ENCODE data around the gene PTCRA. TPM values are rescaled to one million over a fixed set of nuclear protein-coding genes. Genes with fewer than 3 reads are reported as not detected.
A peak's percentile ranks its signal among the peaks of the same experiment; 100 is the strongest.

PTCRA gene
- total RNA-seq, 1 experiment from 2014 or later, result not detected

DNA sequence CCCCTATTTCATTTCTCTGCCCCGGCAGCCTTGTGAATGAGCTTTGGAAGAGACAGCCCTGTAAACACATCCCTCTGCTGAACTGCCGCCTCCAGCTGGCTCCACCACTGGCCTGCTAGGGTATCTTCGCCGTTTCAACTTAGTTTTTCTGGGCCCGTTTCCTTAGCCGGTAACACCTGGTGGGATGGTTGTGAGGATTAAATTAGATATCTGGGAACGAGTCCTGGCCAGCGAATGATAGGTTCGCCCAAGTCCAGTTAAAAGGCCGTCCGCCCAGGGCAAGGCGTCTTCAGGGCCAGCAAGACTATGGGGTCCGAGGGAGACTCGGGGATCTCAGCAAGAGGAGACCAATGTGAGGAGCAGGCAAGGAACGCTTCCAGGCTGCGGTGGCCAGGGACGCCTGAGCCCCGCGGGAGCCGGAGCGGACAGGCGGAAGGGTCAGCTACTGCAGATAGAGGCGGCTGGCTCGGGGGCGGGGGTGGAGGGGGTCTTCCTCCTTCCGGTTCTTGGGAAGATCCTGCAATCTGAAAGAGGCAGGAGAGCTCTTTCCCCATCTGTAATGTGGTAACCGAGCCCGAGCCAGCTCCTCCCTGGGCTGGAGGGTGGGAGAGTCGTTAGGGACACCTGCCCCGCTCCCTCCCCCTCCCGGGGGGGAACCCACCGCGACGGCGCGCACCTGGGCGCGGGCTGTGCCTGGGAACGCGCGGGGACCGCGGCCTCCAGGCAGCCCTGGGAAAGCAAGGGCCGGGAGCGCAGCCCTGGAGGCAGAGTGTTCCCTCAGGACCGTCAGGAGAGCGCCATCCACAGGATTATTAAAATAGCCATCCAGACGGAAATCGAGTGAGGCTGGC, 4.5 kb upstream of the PTCRA start (continued):
- TF ChIP-seq, protein P1, sequence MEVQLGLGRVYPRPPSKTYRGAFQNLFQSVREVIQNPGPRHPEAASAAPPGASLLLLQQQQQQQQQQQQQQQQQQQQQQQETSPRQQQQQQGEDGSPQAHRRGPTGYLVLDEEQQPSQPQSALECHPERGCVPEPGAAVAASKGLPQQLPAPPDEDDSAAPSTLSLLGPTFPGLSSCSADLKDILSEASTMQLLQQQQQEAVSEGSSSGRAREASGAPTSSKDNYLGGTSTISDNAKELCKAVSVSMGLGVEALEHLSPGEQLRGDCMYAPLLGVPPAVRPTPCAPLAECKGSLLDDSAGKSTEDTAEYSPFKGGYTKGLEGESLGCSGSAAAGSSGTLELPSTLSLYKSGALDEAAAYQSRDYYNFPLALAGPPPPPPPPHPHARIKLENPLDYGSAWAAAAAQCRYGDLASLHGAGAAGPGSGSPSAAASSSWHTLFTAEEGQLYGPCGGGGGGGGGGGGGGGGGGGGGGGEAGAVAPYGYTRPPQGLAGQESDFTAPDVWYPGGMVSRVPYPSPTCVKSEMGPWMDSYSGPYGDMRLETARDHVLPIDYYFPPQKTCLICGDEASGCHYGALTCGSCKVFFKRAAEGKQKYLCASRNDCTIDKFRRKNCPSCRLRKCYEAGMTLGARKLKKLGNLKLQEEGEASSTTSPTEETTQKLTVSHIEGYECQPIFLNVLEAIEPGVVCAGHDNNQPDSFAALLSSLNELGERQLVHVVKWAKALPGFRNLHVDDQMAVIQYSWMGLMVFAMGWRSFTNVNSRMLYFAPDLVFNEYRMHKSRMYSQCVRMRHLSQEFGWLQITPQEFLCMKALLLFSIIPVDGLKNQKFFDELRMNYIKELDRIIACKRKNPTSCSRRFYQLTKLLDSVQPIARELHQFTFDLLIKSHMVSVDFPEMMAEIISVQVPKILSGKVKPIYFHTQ (CRISPR knock-in tag; IDR thresholded peaks at IDR 0.05), result no peak
- TF ChIP-seq, protein P2, sequence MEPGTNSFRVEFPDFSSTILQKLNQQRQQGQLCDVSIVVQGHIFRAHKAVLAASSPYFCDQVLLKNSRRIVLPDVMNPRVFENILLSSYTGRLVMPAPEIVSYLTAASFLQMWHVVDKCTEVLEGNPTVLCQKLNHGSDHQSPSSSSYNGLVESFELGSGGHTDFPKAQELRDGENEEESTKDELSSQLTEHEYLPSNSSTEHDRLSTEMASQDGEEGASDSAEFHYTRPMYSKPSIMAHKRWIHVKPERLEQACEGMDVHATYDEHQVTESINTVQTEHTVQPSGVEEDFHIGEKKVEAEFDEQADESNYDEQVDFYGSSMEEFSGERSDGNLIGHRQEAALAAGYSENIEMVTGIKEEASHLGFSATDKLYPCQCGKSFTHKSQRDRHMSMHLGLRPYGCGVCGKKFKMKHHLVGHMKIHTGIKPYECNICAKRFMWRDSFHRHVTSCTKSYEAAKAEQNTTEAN (CRISPR knock-in tag; IDR thresholded peaks at IDR 0.05), result no peak; the same call in 1 of the 2 replicates
- TF ChIP-seq, protein P3, sequence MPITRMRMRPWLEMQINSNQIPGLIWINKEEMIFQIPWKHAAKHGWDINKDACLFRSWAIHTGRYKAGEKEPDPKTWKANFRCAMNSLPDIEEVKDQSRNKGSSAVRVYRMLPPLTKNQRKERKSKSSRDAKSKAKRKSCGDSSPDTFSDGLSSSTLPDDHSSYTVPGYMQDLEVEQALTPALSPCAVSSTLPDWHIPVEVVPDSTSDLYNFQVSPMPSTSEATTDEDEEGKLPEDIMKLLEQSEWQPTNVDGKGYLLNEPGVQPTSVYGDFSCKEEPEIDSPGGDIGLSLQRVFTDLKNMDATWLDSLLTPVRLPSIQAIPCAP (CRISPR knock-in tag; IDR thresholded peaks at IDR 0.05), result no peak
- no peak for TF ChIP-seq JAZF1 (CRISPR knock-in tag; IDR thresholded peaks at IDR 0.05)
- TF ChIP-seq, protein P4, sequence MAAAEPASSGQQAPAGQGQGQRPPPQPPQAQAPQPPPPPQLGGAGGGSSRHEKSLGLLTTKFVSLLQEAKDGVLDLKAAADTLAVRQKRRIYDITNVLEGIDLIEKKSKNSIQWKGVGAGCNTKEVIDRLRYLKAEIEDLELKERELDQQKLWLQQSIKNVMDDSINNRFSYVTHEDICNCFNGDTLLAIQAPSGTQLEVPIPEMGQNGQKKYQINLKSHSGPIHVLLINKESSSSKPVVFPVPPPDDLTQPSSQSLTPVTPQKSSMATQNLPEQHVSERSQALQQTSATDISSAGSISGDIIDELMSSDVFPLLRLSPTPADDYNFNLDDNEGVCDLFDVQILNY (CRISPR knock-in tag; IDR thresholded peaks at IDR 0.05), result peak; percentile 86
- no peak for TF ChIP-seq JUN (CRISPR knock-in tag; IDR thresholded peaks at IDR 0.05)
- TF ChIP-seq RELA (CRISPR knock-in tag; IDR thresholded peaks at IDR 0.05; ENCODE audit: borderline replicate concordance), result no peak
- peak; percentile 5; the same call in 1 of the 2 replicates for TF ChIP-seq MYBL2 (CRISPR knock-in tag; IDR thresholded peaks at IDR 0.05)
- TF ChIP-seq KAT7 (CRISPR knock-in tag; IDR thresholded peaks at IDR 0.05; ENCODE audit: borderline replicate concordance), result 0 out of 2 replicates have a peak, but pooled peaks have one; percentile 71
- peak; percentile 20; the same call in 1 of the 2 replicates for TF ChIP-seq ETV6 (CRISPR knock-in tag; IDR thresholded peaks at IDR 0.05)
- no peak for TF ChIP-seq ZNF263 (CRISPR knock-in tag; IDR thresholded peaks at IDR 0.05; ENCODE audit: low read depth)
- TF ChIP-seq FOXK1 (CRISPR knock-in tag; IDR thresholded peaks at IDR 0.05), result 0 out of 2 replicates have a peak, but pooled peaks have one; percentile 27
- TF ChIP-seq ZNF138 (CRISPR knock-in tag; conservative IDR thresholded peaks at IDR 0.05), result peak; percentile 79; the same call in 1 of the 2 replicates
- TF ChIP-seq, protein P5, sequence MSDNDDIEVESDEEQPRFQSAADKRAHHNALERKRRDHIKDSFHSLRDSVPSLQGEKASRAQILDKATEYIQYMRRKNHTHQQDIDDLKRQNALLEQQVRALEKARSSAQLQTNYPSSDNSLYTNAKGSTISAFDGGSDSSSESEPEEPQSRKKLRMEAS (CRISPR knock-in tag; IDR thresholded peaks at IDR 0.05), result peak; percentile 61; the same call in 1 of the 2 replicates

DNA sequence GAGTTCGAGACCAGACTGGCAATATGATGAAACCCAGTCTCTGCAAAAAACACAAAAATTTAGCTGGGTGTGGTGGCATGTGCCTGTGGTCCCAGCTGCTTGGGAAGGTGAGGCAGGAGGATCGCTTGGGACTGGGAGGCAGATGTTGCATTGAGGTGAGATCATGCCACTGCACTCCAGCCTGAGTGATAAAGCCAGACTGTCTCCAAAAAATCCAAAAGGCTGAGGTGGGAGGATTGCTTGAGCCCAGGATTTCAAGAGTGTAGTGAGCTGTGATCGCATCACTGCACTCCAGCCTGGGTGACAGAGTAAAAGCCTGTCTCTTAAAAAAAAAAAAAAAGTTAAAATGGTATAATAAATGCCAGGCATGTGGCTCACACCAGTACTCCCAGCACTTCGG, 1.3 kb upstream of the PTCRA start:
- no peaks in the 10 kb centered on the region; the same call in 1 of the 2 replicates for H3K27me3 Mint-ChIP-seq (ENCODE audit: low read depth)
- CTCF ChIA-PET, result interaction anchor here (1.6 kb wide), 1 partner anchor 100 kb away, joined by 4 read pairs; the partner anchor contains the start of genes KLHDC3 and MEA1
- no peak for ATAC-seq
- POLR2A ChIA-PET, result no interaction called here
- H3K9me3 Mint-ChIP-seq, result no peaks in the 10 kb centered on the region
- no peak overlapping the region for H3K27ac Mint-ChIP-seq
- no peaks in the 10 kb centered on the region for H3K36me3 Mint-ChIP-seq
- no peak for DNase-seq (ENCODE audit: low spot score)
- no peak overlapping the region for H3K4me3 Mint-ChIP-seq
- H3K4me1 Mint-ChIP-seq, result peaks cover 5% of the 10 kb centered on the region
- TF ChIP-seq ESRRA (CRISPR knock-in tag; IDR thresholded peaks at IDR 0.05; ENCODE audit: borderline replicate concordance) (no peak), FOXK1 (CRISPR knock-in tag; IDR thresholded peaks at IDR 0.05) (no peak), ZNF138 (CRISPR knock-in tag; conservative IDR thresholded peaks at IDR 0.05) (no peak), ELF4 (CRISPR knock-in tag; IDR thresholded peaks at IDR 0.05; ENCODE audit: low read depth) (no peak), PRRX2 (CRISPR knock-in tag; IDR thresholded peaks at IDR 0.05) (no peak)
- TF ChIP-seq, protein P6, sequence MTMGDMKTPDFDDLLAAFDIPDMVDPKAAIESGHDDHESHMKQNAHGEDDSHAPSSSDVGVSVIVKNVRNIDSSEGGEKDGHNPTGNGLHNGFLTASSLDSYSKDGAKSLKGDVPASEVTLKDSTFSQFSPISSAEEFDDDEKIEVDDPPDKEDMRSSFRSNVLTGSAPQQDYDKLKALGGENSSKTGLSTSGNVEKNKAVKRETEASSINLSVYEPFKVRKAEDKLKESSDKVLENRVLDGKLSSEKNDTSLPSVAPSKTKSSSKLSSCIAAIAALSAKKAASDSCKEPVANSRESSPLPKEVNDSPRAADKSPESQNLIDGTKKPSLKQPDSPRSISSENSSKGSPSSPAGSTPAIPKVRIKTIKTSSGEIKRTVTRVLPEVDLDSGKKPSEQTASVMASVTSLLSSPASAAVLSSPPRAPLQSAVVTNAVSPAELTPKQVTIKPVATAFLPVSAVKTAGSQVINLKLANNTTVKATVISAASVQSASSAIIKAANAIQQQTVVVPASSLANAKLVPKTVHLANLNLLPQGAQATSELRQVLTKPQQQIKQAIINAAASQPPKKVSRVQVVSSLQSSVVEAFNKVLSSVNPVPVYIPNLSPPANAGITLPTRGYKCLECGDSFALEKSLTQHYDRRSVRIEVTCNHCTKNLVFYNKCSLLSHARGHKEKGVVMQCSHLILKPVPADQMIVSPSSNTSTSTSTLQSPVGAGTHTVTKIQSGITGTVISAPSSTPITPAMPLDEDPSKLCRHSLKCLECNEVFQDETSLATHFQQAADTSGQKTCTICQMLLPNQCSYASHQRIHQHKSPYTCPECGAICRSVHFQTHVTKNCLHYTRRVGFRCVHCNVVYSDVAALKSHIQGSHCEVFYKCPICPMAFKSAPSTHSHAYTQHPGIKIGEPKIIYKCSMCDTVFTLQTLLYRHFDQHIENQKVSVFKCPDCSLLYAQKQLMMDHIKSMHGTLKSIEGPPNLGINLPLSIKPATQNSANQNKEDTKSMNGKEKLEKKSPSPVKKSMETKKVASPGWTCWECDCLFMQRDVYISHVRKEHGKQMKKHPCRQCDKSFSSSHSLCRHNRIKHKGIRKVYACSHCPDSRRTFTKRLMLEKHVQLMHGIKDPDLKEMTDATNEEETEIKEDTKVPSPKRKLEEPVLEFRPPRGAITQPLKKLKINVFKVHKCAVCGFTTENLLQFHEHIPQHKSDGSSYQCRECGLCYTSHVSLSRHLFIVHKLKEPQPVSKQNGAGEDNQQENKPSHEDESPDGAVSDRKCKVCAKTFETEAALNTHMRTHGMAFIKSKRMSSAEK (CRISPR knock-in tag; IDR thresholded peaks at IDR 0.05; ENCODE audit: borderline replicate concordance), result no peak
- TF ChIP-seq, protein P7, sequence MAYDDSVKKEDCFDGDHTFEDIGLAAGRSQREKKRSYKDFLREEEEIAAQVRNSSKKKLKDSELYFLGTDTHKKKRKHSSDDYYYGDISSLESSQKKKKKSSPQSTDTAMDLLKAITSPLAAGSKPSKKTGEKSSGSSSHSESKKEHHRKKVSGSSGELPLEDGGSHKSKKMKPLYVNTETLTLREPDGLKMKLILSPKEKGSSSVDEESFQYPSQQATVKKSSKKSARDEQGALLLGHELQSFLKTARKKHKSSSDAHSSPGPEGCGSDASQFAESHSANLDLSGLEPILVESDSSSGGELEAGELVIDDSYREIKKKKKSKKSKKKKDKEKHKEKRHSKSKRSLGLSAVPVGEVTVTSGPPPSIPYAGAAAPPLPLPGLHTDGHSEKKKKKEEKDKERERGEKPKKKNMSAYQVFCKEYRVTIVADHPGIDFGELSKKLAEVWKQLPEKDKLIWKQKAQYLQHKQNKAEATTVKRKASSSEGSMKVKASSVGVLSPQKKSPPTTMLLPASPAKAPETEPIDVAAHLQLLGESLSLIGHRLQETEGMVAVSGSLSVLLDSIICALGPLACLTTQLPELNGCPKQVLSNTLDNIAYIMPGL (CRISPR knock-in tag; IDR thresholded peaks at IDR 0.05), result no peak
- TF ChIP-seq, protein P8, sequence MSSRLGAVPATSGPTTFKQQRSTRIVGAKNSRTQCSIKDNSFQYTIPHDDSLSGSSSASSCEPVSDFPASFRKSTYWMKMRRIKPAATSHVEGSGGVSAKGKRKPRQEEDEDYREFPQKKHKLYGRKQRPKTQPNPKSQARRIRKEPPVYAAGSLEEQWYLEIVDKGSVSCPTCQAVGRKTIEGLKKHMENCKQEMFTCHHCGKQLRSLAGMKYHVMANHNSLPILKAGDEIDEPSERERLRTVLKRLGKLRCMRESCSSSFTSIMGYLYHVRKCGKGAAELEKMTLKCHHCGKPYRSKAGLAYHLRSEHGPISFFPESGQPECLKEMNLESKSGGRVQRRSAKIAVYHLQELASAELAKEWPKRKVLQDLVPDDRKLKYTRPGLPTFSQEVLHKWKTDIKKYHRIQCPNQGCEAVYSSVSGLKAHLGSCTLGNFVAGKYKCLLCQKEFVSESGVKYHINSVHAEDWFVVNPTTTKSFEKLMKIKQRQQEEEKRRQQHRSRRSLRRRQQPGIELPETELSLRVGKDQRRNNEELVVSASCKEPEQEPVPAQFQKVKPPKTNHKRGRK (CRISPR knock-in tag; IDR thresholded peaks at IDR 0.05; ENCODE audit: borderline replicate concordance), result no peak

Measured in WTC11 (cell line).